Measurements from ENCODE around the gene HEATR5A. TPM values are rescaled to one million over a fixed set of nuclear protein-coding genes. Genes with fewer than 3 reads are reported as not detected.

HEATR5A gene
- total and polyA plus RNA-seq, 10 of the 15 experiments (the other 5 are each of a cell fraction or from before 2014, with no cell fraction given) = 5.1 to 37.1 (median 13.8) TPM

- Histone ChIP-seq H3K9ac (ENCODE audit: control insufficient read depth, insufficient read depth, low read length) (no peak overlapping the region), H3K27me3 (replicated peaks in 1 of 2; ENCODE audit: control insufficient read depth in 2 of 2, insufficient read depth in 2 of 2, low read length in 1 of 2) (no peaks in the 10 kb centered on the region), H3K4me3 (no peak overlapping the region), H2AFZ (ENCODE audit: control insufficient read depth, low read depth, low read length) (no peak overlapping the region), H3K4me1 (ENCODE audit: control insufficient read depth, insufficient read depth, low read length) (peaks cover 3% of the 10 kb centered on the region), H4K20me1 (ENCODE audit: control insufficient read depth, insufficient read depth) (no peaks in the 10 kb centered on the region), H3K9me3 (replicated peaks; ENCODE audit: control insufficient read depth, insufficient read depth, low read length) (no peaks in the 10 kb centered on the region), H3K79me2 (ENCODE audit: control insufficient read depth, insufficient read depth, low read length) (no peaks in the 10 kb centered on the region), H3K4me2 (ENCODE audit: control insufficient read depth, insufficient read depth) (no peak overlapping the region), H3K27ac (ENCODE audit: control insufficient read depth, insufficient read depth) (no peak overlapping the region), H3K36me3 (ENCODE audit: control insufficient read depth in 2 of 2, insufficient read depth in 2 of 2, low read length in 1 of 2) (peaks cover 0 to 4% of the 10 kb centered on the region in 2 experiments; a peak in 2 of 4 replicates)
- POLR2A ChIA-PET = no interaction called here
- TF ChIP-seq CHD2 (IDR thresholded peaks at IDR 0.05; ENCODE audit: borderline replicate concordance, low read depth, low read length) (no peak), POLR2AphosphoS2 (IDR thresholded peaks at IDR 0.05; ENCODE audit: low read depth, low read length) (no peak), RUNX3 (IDR thresholded peaks at IDR 0.05; ENCODE audit: low read length) (no peak), KDM1A (IDR thresholded peaks at IDR 0.05; ENCODE audit: borderline replicate concordance) (no peak), FOS (IDR thresholded peaks at IDR 0.05; ENCODE audit: borderline replicate concordance, extremely low read depth, insufficient read length) (no peak), SUZ12 (IDR thresholded peaks at IDR 0.05; ENCODE audit: unreplicated experiment) (no peak), USF1 (IDR thresholded peaks at IDR 0.05; ENCODE audit: borderline replicate concordance, extremely low read length, insufficient read depth, low read depth, low read length) (no peak), E2F8 (IDR thresholded peaks at IDR 0.05; ENCODE audit: low read depth, partially characterized antibody) (no peak), PML (IDR thresholded peaks at IDR 0.05; ENCODE audit: low read length) (no peak), FOXK2 (IDR thresholded peaks at IDR 0.05) (no peak)
- FAIRE-seq = no peak
- in situ Hi-C loops (cut with MboI) (no loop called here), intact Hi-C loops (cut with micrococcal nuclease; ENCODE audit: unreplicated experiment) (no loop called here)
- no peak for DNase-seq (ENCODE audit: low read depth, low spot score)
- no peak for ATAC-seq
- WGBS (ENCODE audit: insufficient coverage, insufficient replicate concordance, low lambda C conversion rate, missing lambda C conversion rate) = 80% methylated on average over 3 of the region's 3 CpGs
- CTCF ChIA-PET = interaction anchor here (1.0 kb wide), 1 partner anchor 11 kb away, joined by 3 read pairs; no protein-coding TSS in a partner anchor
- BruUV-seq (replicated peaks) = no TSS peak
- RAD21 ChIA-PET (ENCODE audit: unreplicated experiment) = no interaction called here
- SMC1A ChIA-PET (ENCODE audit: uncharacterized antibody, unreplicated experiment) = interaction anchor here (0.6 kb wide), 1 partner anchor 706 kb away, joined by 3 read pairs; no protein-coding TSS in a partner anchor
Measured at GRCh38 chr14:31403707-31404106, 16.6 kb downstream of the HEATR5A start.
